GM23248 (cell line): ENCODE measurements around the gene CIDEC.

Experiments
- EZH2 ChIP-seq: fragments of 200-600 bp; sonication (generic); IDR thresholded peaks from 2 replicates; pipeline ENCODE4 v1.6.1; 2018; ENCODE audit warnings: antibody characterized with exemption, mild to moderate bottlenecking; ENCODE audit not compliant: insufficient read depth, poor library complexity, severe bottlenecking
- EZH2phosphoT487 ChIP-seq: fragments of 200-600 bp; sonication (generic); IDR thresholded peaks from 2 replicates; pipeline ENCODE4 v1.6.1; 2018; ENCODE audit warnings: antibody characterized with exemption, moderate library complexity, mild to moderate bottlenecking, low read depth; ENCODE audit not compliant: insufficient read depth

GRCh38 chr3:9875448-9875847, 4.6 kb downstream of the CIDEC start:
- TF ChIP-seq EZH2phosphoT487 (no peak), EZH2 (no peak)
